H1 (cell line): ENCODE results near the gene VEPH1. TPM values are rescaled to one million over a fixed set of nuclear protein-coding genes. Genes with fewer than 3 reads are reported as not detected.

ENCODE experiments used
- CTCF ChIA-PET: fragments of 300-600 bp; sonication (Branson Sonifier 250); formaldehyde crosslinking; loops from one replicate; lab custom pipeline; 2021; ENCODE audit not compliant: partially characterized antibody; lab: Charles Lee
- POLR2A ChIA-PET: fragments of 300-600 bp; sonication (Branson Sonifier 250); formaldehyde crosslinking; loops from one replicate; lab custom pipeline; 2021; ENCODE audit warnings: inconsistent platforms; ENCODE audit not compliant: partially characterized antibody; lab: Charles Lee
- DNase-seq, 2 experiments: peaks; one replicate each; pipeline versions ENCODE4 v3.0.0 to v3.0.0-alpha.2; 2010 to 2022; ENCODE audit warnings: low spot score in 2 of 2, low read depth in 1 of 2, mixed read lengths in 1 of 2
- FAIRE-seq: peaks from 2 replicates; lab custom pipeline; 2011; peaks lifted over from hg19 to GRCh38; lab: Jason Lieb, UNC
- H2AFZ ChIP-seq: 2 replicates; pipeline ENCODE4 v1.8.1; 2012; ENCODE audit warnings: low read length, inconsistent platforms
- H2AK5ac ChIP-seq: 2 replicates; pipeline ENCODE4 v1.6.1; 2013; ENCODE audit warnings: low read depth, low read length
- H2BK120ac ChIP-seq: replicated peaks from 2 replicates; pipeline ENCODE3; 2013; ENCODE audit warnings: low read depth, low read length, inconsistent platforms
- H2BK12ac ChIP-seq: 2 replicates; pipeline ENCODE4 v1.6.1; 2013; ENCODE audit warnings: low read depth, low read length
- H2BK15ac ChIP-seq: 2 replicates; pipeline ENCODE4 v1.6.1; 2013; ENCODE audit warnings: low read length
- H2BK20ac ChIP-seq: 2 replicates; pipeline ENCODE4 v1.6.1; 2013; ENCODE audit warnings: low read length
- H2BK5ac ChIP-seq: 2 replicates; pipeline ENCODE4 v1.6.1; 2013; ENCODE audit warnings: low read depth, low read length
- H3K14ac ChIP-seq: 2 replicates; pipeline ENCODE4 v1.6.1; 2013; ENCODE audit warnings: inconsistent platforms; ENCODE audit not compliant: insufficient read length
- H3K18ac ChIP-seq: 2 replicates; pipeline ENCODE4 v1.6.1; 2013; ENCODE audit warnings: low read length; ENCODE audit errors: extremely low read depth
- H3K23ac ChIP-seq: 2 replicates; pipeline ENCODE4 v1.6.1; 2013; ENCODE audit warnings: inconsistent platforms; ENCODE audit not compliant: insufficient read length
- H3K23me2 ChIP-seq: 2 replicates; pipeline ENCODE4 v1.6.1; 2013; ENCODE audit warnings: low read depth, low read length
- H3K27ac ChIP-seq: 2 replicates; pipeline ENCODE4 v1.6.1; 2011; ENCODE audit warnings: low read depth, low read length, inconsistent platforms
- H3K27me3 ChIP-seq, 4 experiments: replicated peaks in 1 of 4; 1 replicate in 1 of 4; 2 replicates in 3 of 4; pipeline versions ENCODE4 v1.6.1 to v1.8.1; 2011 to 2013; ENCODE audit warnings: low read length in 3 of 4, mild to moderate bottlenecking in 3 of 4, inconsistent platforms in 2 of 4, mixed read lengths in 2 of 4, moderate library complexity in 1 of 4; ENCODE audit not compliant: control insufficient read depth in 3 of 4, insufficient read depth in 3 of 4; ENCODE audit errors: extremely low read depth in 1 of 4
- H3K36me3 ChIP-seq, 4 experiments: 2 replicates each; pipeline versions ENCODE4 v1.6.1 to v1.8.1; 2011 to 2013; ENCODE audit warnings: mild to moderate bottlenecking in 4 of 4, low read length in 3 of 4, moderate library complexity in 2 of 4, control low read depth in 1 of 4, inconsistent platforms in 1 of 4; ENCODE audit not compliant: insufficient read depth in 4 of 4, control insufficient read depth in 2 of 4
- H3K4ac ChIP-seq: replicated peaks from 2 replicates; pipeline ENCODE3; 2013; ENCODE audit warnings: low read length, low read depth, mixed read lengths, inconsistent platforms; ENCODE audit not compliant: insufficient read length
- H3K4me1 ChIP-seq, 4 experiments: replicated peaks in 1 of 4; 1 replicate in 1 of 4; 2 replicates in 3 of 4; pipeline versions ENCODE4 v1.6.1 to v1.8.1; 2011 to 2013; ENCODE audit warnings: low read length in 3 of 4, inconsistent platforms in 2 of 4, mixed read lengths in 1 of 4; ENCODE audit not compliant: insufficient read depth in 4 of 4, control insufficient read depth in 3 of 4
- H3K4me2 ChIP-seq, 2 experiments: 2 replicates each; pipeline versions ENCODE4 v1.6.1 to v1.8.1; 2011 to 2013; ENCODE audit warnings: low read depth in 2 of 2, low read length in 2 of 2, control low read depth in 1 of 2, inconsistent platforms in 1 of 2, mild to moderate bottlenecking in 1 of 2; ENCODE audit not compliant: insufficient read depth in 1 of 2
- H3K4me3 ChIP-seq, 4 experiments: fragments of 200-600, 300-600 bp in 1 of 4; sonication (generic), shearing (Covaris generic), sonication (Bioruptor Twin) in 1 of 4; 2 replicates each; pipeline versions ENCODE4 v1.5.1 to v1.8.1; 2011 to 2016; ENCODE audit warnings: low read length in 4 of 4, low read depth in 3 of 4, control low read depth in 2 of 4, inconsistent platforms in 2 of 4, mild to moderate bottlenecking in 2 of 4, mixed read lengths in 1 of 4, moderate library complexity in 1 of 4; ENCODE audit not compliant: insufficient read depth in 2 of 4; ENCODE audit errors: extremely low read depth in 1 of 4
- H3K56ac ChIP-seq: replicated peaks from 2 replicates; pipeline ENCODE3; 2013; ENCODE audit warnings: low read depth, mild to moderate bottlenecking, mixed read lengths, low read length, inconsistent platforms; ENCODE audit not compliant: insufficient read length
- H3K79me1 ChIP-seq: 2 replicates; pipeline ENCODE4 v1.6.1; 2013; ENCODE audit warnings: low read depth, low read length, control low read depth
- H3K79me2 ChIP-seq, 2 experiments: 2 replicates each; pipeline versions ENCODE4 v1.6.1 to v1.8.1; 2012 to 2013; ENCODE audit warnings: low read length in 2 of 2, mild to moderate bottlenecking in 2 of 2, inconsistent platforms in 1 of 2; ENCODE audit not compliant: insufficient read depth in 2 of 2, control insufficient read depth in 1 of 2
- H3K9ac ChIP-seq, 4 experiments: replicated peaks in 1 of 4; 1 replicate in 1 of 4; 2 replicates in 3 of 4; pipeline versions ENCODE4 v1.6.1 to v1.8.1; 2011 to 2013; ENCODE audit warnings: low read depth in 3 of 4, low read length in 3 of 4, control low read depth in 2 of 4, mild to moderate bottlenecking in 2 of 4, moderate library complexity in 2 of 4, inconsistent platforms in 1 of 4; ENCODE audit errors: extremely low read depth in 1 of 4
- H3K9me3 ChIP-seq, 2 experiments: 2 replicates each; pipeline versions ENCODE4 v1.6.1 to v1.8.1; 2012 to 2013; ENCODE audit warnings: mild to moderate bottlenecking in 2 of 2, moderate library complexity in 2 of 2, control low read depth in 1 of 2, inconsistent platforms in 1 of 2, low read depth in 1 of 2, low read length in 1 of 2, mixed read lengths in 1 of 2; ENCODE audit not compliant: insufficient read depth in 2 of 2
- H4K20me1 ChIP-seq, 2 experiments: replicated peaks in 1 of 2; 2 replicates each; pipeline versions ENCODE3 to v1.8.1; 2011 to 2013; ENCODE audit warnings: inconsistent platforms in 2 of 2, low read length in 2 of 2, mild to moderate bottlenecking in 1 of 2; ENCODE audit not compliant: insufficient read depth in 2 of 2, control insufficient read depth in 1 of 2
- H4K5ac ChIP-seq: 2 replicates; pipeline ENCODE4 v1.6.1; 2013; ENCODE audit warnings: low read length, low read depth, mixed read lengths, inconsistent platforms; ENCODE audit not compliant: insufficient read length
- H4K8ac ChIP-seq: 2 replicates; pipeline ENCODE4 v1.8.0; 2013; ENCODE audit warnings: mild to moderate bottlenecking, moderate library complexity, low read length, inconsistent platforms; ENCODE audit not compliant: insufficient read depth; ENCODE audit errors: extremely low read depth
- H4K91ac ChIP-seq: replicated peaks from 2 replicates; pipeline ENCODE3; 2013; ENCODE audit warnings: low read length, mixed read lengths, inconsistent platforms; ENCODE audit not compliant: insufficient read length
- BRCA1 ChIP-seq: IDR thresholded peaks from 2 replicates; pipeline ENCODE4 v1.6.1; 2012; ENCODE audit warnings: low read depth, low read length, improper control_type of control experiment
- JUND ChIP-seq: IDR thresholded peaks from 2 replicates; pipeline ENCODE4 v1.6.1; 2011; ENCODE audit warnings: mild to moderate bottlenecking, improper control_type of control experiment, low read length
- MAX ChIP-seq: IDR thresholded peaks from 2 replicates; pipeline ENCODE4 v1.6.1; 2012; ENCODE audit warnings: inconsistent platforms
- WGBS, 2 experiments: shearing (Covaris generic) in 1 of 2; methylation state at CpG; one replicate each; pipeline versions ENCODE4 v1.1.6 to v1.1.7; 2013 to 2015; ENCODE audit warnings: low lambda C conversion rate in 2 of 2, mixed read lengths in 2 of 2, inconsistent platforms in 1 of 2, low coverage in 1 of 2, missing lambda C conversion rate in 1 of 2; ENCODE audit not compliant: insufficient replicate concordance in 2 of 2, insufficient coverage in 1 of 2, insufficient read length in 1 of 2; ENCODE audit errors: extremely low coverage in 1 of 2, missing lambda C conversion rate in 1 of 2; 5-methylcytosine and 5-hydroxymethylcytosine counted together
- polyA plus RNA-seq, 7 experiments: library from polyadenylated mRNA; depleted of rRNA in 3 of 7; stranded (reverse) in 5 of 7; unstranded in 2 of 7; fragments of >200 nt in 5 of 7; fragments of 200-250 nt in 2 of 7; gene quantifications; 1 replicate in 5 of 7; 2 replicates in 1 of 7; 4 replicates in 1 of 7; pipeline versions ENCODE4 v1.2.1 to v1.2.3, GENCODE V29; 2011 to 2013; ENCODE audit warnings: missing spikeins in 2 of 7, mixed read lengths in 2 of 7
- total RNA-seq: library from RNA; stranded (reverse); fragmentation: NEBNext Ultra II Directional; extraction: Animal tissue kit (Norgen Biotek cat#: 25700); gene quantifications from 2 replicates; pipeline ENCODE4 v1.2.1, GENCODE V29; 2021

The VEPH1 gene
- total and polyA plus RNA-seq, 2 of the 8 experiments (the other 6 are each of a cell fraction or from before 2014, with no cell fraction given) = 12.0 to 18.3 TPM

DNA sequence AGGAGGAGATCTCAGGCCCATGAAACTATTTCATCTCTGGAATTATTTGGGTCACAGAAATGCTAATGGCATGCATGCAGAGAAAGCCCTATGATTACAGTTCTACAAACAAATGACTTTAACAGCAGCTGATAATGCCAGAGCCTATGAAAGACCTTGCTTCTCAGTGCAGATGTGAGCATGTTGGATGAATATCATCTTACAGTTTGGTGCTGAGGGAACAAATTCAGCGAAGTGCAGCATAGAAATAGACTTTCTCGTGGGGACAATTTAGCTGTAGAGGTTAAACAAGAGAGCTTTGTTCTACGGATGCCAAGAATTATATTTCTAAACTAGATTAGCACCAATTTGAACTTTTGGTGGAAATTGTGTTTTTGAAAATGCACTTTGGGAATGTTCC is 38.9 kb downstream of the VEPH1 start:
- CTCF ChIA-PET = interaction anchor here (1.0 to 5.1 kb wide), 6 partner anchors 11 to 142 kb away, joined by 3 to 13 read pairs (median 4); no protein-coding TSS in a partner anchor
- Histone ChIP-seq H3K27ac (no peak overlapping the region), H3K18ac (no peak overlapping the region)
- TF ChIP-seq BRCA1 = no peak
- TF ChIP-seq JUND = no peak
- TF ChIP-seq MAX = no peak

More for the DNA sequence above, 38.9 kb downstream of the VEPH1 start:
- no peaks in the 10 kb centered on the region for H3K36me3 ChIP-seq
- POLR2A ChIA-PET = no interaction called here
- H2BK20ac ChIP-seq = no peak overlapping the region
- no peak overlapping the region for H2AFZ ChIP-seq
- H4K91ac ChIP-seq = no peak overlapping the region
- FAIRE-seq (no peak), DNase-seq (no peak)
- no peak overlapping the region for H4K5ac ChIP-seq
- H3K23me2 ChIP-seq = no peaks in the 10 kb centered on the region; the same call in 1 of the 2 replicates
- no peak overlapping the region for H3K4ac ChIP-seq
- no peak overlapping the region for H3K9ac ChIP-seq
- no peak overlapping the region for H2AK5ac ChIP-seq
- no peak overlapping the region for H2BK5ac ChIP-seq
- H2BK120ac ChIP-seq = no peak overlapping the region
- H2BK15ac ChIP-seq = no peak overlapping the region
- H2BK12ac ChIP-seq = no peak overlapping the region
- H3K4me3 ChIP-seq = no peak overlapping the region
- H3K79me1 ChIP-seq = no peaks in the 10 kb centered on the region
- no peaks in the 10 kb centered on the region for H3K9me3 ChIP-seq
- no peak overlapping the region for H3K23ac ChIP-seq
- H4K20me1 ChIP-seq = no peaks in the 10 kb centered on the region
- H4K8ac ChIP-seq = no peak overlapping the region
- H3K14ac ChIP-seq = no peak overlapping the region
- no peak overlapping the region for H3K56ac ChIP-seq
- H3K27me3 ChIP-seq = no peaks in the 10 kb centered on the region
- H3K79me2 ChIP-seq = no peaks in the 10 kb centered on the region
- 92% methylated on average over 3 of the region's 3 CpGs; no CpG with 5 or more reads in 1 of the 2 experiments for WGBS, 2 experiments
- no peak overlapping the region for H3K4me2 ChIP-seq
- H3K4me1 ChIP-seq = no peaks in the 10 kb centered on the region
